Lower leg skin (tissue), 3 donors: ENCODE data around the gene BOLL.

ENCODE experiments used
- POLR2A ChIP-seq, 2 donors: fragments of 450-650 bp; IDR thresholded peaks; one replicate each; pipeline ENCODE4 v1.6.1; 2016 to 2017; ENCODE audit warnings: antibody characterized with exemption in 2 of 2, mild to moderate bottlenecking in 1 of 2, moderate library complexity in 1 of 2
- TF ChIP-seq, protein P1 (sequence below), 3 donors: fragments of 450-650 bp; IDR thresholded peaks; one replicate each; pipeline ENCODE4 v1.5.1; 2016; ENCODE audit warnings: antibody characterized with exemption in 3 of 3, mild to moderate bottlenecking in 3 of 3, moderate library complexity in 2 of 3

GRCh38 chr2:197786010-197786877 lies 1.1 kb upstream of the BOLL start:
- TF ChIP-seq, protein P1, sequence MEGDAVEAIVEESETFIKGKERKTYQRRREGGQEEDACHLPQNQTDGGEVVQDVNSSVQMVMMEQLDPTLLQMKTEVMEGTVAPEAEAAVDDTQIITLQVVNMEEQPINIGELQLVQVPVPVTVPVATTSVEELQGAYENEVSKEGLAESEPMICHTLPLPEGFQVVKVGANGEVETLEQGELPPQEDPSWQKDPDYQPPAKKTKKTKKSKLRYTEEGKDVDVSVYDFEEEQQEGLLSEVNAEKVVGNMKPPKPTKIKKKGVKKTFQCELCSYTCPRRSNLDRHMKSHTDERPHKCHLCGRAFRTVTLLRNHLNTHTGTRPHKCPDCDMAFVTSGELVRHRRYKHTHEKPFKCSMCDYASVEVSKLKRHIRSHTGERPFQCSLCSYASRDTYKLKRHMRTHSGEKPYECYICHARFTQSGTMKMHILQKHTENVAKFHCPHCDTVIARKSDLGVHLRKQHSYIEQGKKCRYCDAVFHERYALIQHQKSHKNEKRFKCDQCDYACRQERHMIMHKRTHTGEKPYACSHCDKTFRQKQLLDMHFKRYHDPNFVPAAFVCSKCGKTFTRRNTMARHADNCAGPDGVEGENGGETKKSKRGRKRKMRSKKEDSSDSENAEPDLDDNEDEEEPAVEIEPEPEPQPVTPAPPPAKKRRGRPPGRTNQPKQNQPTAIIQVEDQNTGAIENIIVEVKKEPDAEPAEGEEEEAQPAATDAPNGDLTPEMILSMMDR (IDR thresholded peaks at IDR 0.05): no peak
- no peak for TF ChIP-seq POLR2A (IDR thresholded peaks at IDR 0.05)
